H9 (cell line): ENCODE data around the gene DDX25. TPM values are rescaled to one million over a fixed set of nuclear protein-coding genes. Genes with fewer than 3 reads are reported as not detected.

Experiments used
- DNase-seq: peaks from one replicate; pipeline ENCODE4 v3.0.0-alpha.2; 2017
- H2AFZ ChIP-seq: one replicate; pipeline ENCODE4 v1.6.1; 2013; ENCODE audit warnings: mild to moderate bottlenecking, low read length, control low read depth, moderate library complexity
- H2AK5ac ChIP-seq: 2 replicates; pipeline ENCODE4 v1.6.1; 2013; ENCODE audit warnings: low read length, control low read depth, mixed read lengths; ENCODE audit not compliant: insufficient read length
- H2BK120ac ChIP-seq: one replicate; pipeline ENCODE4 v1.6.1; 2013; ENCODE audit warnings: low read depth, mild to moderate bottlenecking, low read length, control low read depth, inconsistent platforms; ENCODE audit not compliant: poor library complexity, severe bottlenecking
- H2BK12ac ChIP-seq: 2 replicates; pipeline ENCODE4 v1.6.1; 2013; ENCODE audit warnings: low read length, control low read depth, mixed read lengths, low read depth; ENCODE audit not compliant: insufficient read length
- H2BK15ac ChIP-seq: 2 replicates; pipeline ENCODE4 v1.6.1; 2013; ENCODE audit warnings: low read depth, low read length, control low read depth
- H2BK20ac ChIP-seq: one replicate; pipeline ENCODE4 v1.6.1; 2013; ENCODE audit warnings: low read depth, mild to moderate bottlenecking, low read length, control low read depth, inconsistent platforms; ENCODE audit not compliant: poor library complexity, severe bottlenecking
- H2BK5ac ChIP-seq: 2 replicates; pipeline ENCODE4 v1.6.1; 2013; ENCODE audit warnings: low read length, control low read depth, mixed read lengths; ENCODE audit not compliant: insufficient read length
- H3K14ac ChIP-seq: 2 replicates; pipeline ENCODE4 v1.6.1; 2013; ENCODE audit warnings: low read length, control low read depth; ENCODE audit not compliant: insufficient read depth
- H3K18ac ChIP-seq: 2 replicates; pipeline ENCODE4 v1.6.1; 2013; ENCODE audit warnings: low read depth, mild to moderate bottlenecking, mixed read lengths, low read length, control low read depth; ENCODE audit not compliant: insufficient read length
- H3K23ac ChIP-seq: 2 replicates; pipeline ENCODE4 v1.6.1; 2013; ENCODE audit warnings: low read length, control low read depth, mixed read lengths, low read depth; ENCODE audit not compliant: insufficient read length
- H3K23me2 ChIP-seq: 2 replicates; pipeline ENCODE4 v1.6.1; 2013; ENCODE audit warnings: low read depth, mild to moderate bottlenecking, mixed read lengths, low read length, control low read depth; ENCODE audit not compliant: insufficient read length, poor library complexity, severe bottlenecking
- H3K27ac ChIP-seq: 2 replicates; pipeline ENCODE4 v1.5.1; 2013; ENCODE audit warnings: low read length, control low read depth, mixed read lengths, low read depth; ENCODE audit not compliant: insufficient read length
- H3K27me3 ChIP-seq: 2 replicates; pipeline ENCODE4 v1.6.1; 2013; ENCODE audit warnings: low read length, control low read depth, inconsistent platforms; ENCODE audit not compliant: insufficient read depth
- H3K4ac ChIP-seq: 2 replicates; pipeline ENCODE4 v1.6.1; 2013; ENCODE audit warnings: low read depth, mild to moderate bottlenecking, control low read depth, inconsistent platforms, low read length, moderate library complexity
- H3K4me1 ChIP-seq: 2 replicates; pipeline ENCODE4 v1.6.1; 2013; ENCODE audit warnings: low read length, control low read depth, inconsistent platforms; ENCODE audit not compliant: insufficient read depth
- H3K4me2 ChIP-seq: 2 replicates; pipeline ENCODE4 v1.6.1; 2013; ENCODE audit warnings: low read length, control low read depth, mixed read lengths; ENCODE audit not compliant: insufficient read length, insufficient read depth
- H3K56ac ChIP-seq: 2 replicates; pipeline ENCODE4 v1.6.1; 2013; ENCODE audit warnings: low read depth, mild to moderate bottlenecking, mixed read lengths, low read length, control low read depth; ENCODE audit not compliant: insufficient read length
- H3K79me1 ChIP-seq: 2 replicates; pipeline ENCODE4 v1.6.1; 2013; ENCODE audit warnings: low read depth, mild to moderate bottlenecking, moderate library complexity, low read length, control low read depth, inconsistent platforms; ENCODE audit not compliant: insufficient read depth, poor library complexity, severe bottlenecking
- H3K79me2 ChIP-seq: 2 replicates; pipeline ENCODE4 v1.6.1; 2013; ENCODE audit warnings: low read length, control low read depth, inconsistent platforms; ENCODE audit not compliant: insufficient read depth
- H3K9ac ChIP-seq: 2 replicates; pipeline ENCODE4 v1.6.1; 2013; ENCODE audit warnings: low read length, control low read depth, mixed read lengths; ENCODE audit not compliant: insufficient read length; ENCODE audit errors: extremely low read depth
- H3K9me3 ChIP-seq: one replicate; pipeline ENCODE4 v1.6.1; 2013; ENCODE audit warnings: low read depth, low read length, inconsistent platforms; ENCODE audit not compliant: control insufficient read depth
- H3T11ph ChIP-seq: one replicate; pipeline ENCODE4 v1.6.1; 2013; ENCODE audit warnings: mild to moderate bottlenecking, low read length, control low read depth, inconsistent platforms
- H4K20me1 ChIP-seq: one replicate; pipeline ENCODE4 v1.6.1; 2013; ENCODE audit not compliant: control insufficient read depth, insufficient read length, insufficient read depth
- H4K5ac ChIP-seq: 2 replicates; pipeline ENCODE4 v1.6.1; 2013; ENCODE audit warnings: low read depth, mild to moderate bottlenecking, mixed read lengths, low read length, control low read depth; ENCODE audit not compliant: insufficient read length
- H4K8ac ChIP-seq: replicated peaks from 2 replicates; pipeline ENCODE4 v1.6.1; 2013; ENCODE audit warnings: low read length, control low read depth, mixed read lengths, low read depth; ENCODE audit not compliant: insufficient read length
- H4K91ac ChIP-seq: 2 replicates; pipeline ENCODE4 v1.6.1; 2013; ENCODE audit warnings: low read depth, mild to moderate bottlenecking, moderate library complexity, mixed read lengths, low read length, control low read depth; ENCODE audit not compliant: insufficient read length
- H3K27ac Mint-ChIP-seq, 3 experiments: 2 replicates in 2 of 3; 3 replicates in 1 of 3; pipeline ENCODE4 v1.8.0; 2020 to 2021; ENCODE audit warnings: mixed read lengths in 3 of 3, mild to moderate bottlenecking in 1 of 3, moderate library complexity in 1 of 3
- H3K27me3 Mint-ChIP-seq: 2 replicates; pipeline ENCODE4 v1.8.0; 2021; ENCODE audit warnings: low read depth, mild to moderate bottlenecking, moderate library complexity, mixed read lengths
- H3K36me3 Mint-ChIP-seq, 3 experiments: 2 replicates in 2 of 3; 3 replicates in 1 of 3; pipeline ENCODE4 v1.8.0; 2020 to 2021; ENCODE audit warnings: low read depth in 3 of 3, mixed read lengths in 3 of 3; ENCODE audit not compliant: insufficient read depth in 1 of 3
- H3K4me1 Mint-ChIP-seq, 2 experiments: 2 replicates each; pipeline ENCODE4 v1.8.0; 2020; ENCODE audit warnings: mixed read lengths in 2 of 2
- H3K4me3 Mint-ChIP-seq, 2 experiments: 2 replicates in 1 of 2; 3 replicates in 1 of 2; pipeline ENCODE4 v1.8.0; 2020 to 2021; ENCODE audit warnings: mild to moderate bottlenecking in 2 of 2, mixed read lengths in 2 of 2, moderate library complexity in 1 of 2
- H3K9me3 Mint-ChIP-seq, 2 experiments: 2 replicates in 1 of 2; 3 replicates in 1 of 2; pipeline ENCODE4 v1.8.0; 2020; ENCODE audit warnings: mild to moderate bottlenecking in 2 of 2, mixed read lengths in 2 of 2, moderate library complexity in 1 of 2
- CTCF ChIP-seq: fragments of 200-600 bp; sonication (generic); conservative IDR thresholded peaks from 3 replicates; pipeline ENCODE4 v1.8.0; 2021; ENCODE audit warnings: antibody characterized with exemption, mild to moderate bottlenecking
- WGBS: extraction: QIAGEN DNeasy Blood & Tissue Kit; methylation state at CpG from one replicate; pipeline ENCODE4 v1.1.7; 2013; ENCODE audit warnings: missing lambda C conversion rate, low lambda C conversion rate, mixed read lengths; ENCODE audit not compliant: insufficient read length; ENCODE audit errors: extremely low coverage; 5-methylcytosine and 5-hydroxymethylcytosine counted together
- total RNA-seq: library from RNA; stranded (reverse); gene quantifications from 2 replicates; pipeline ENCODE4 v1.2.1, GENCODE V29; 2021

The DDX25 gene
- total RNA-seq, 1 experiment from 2014 or later, result 6.9 TPM

GRCh38 chr11:125939081-125939521 is 34.8 kb downstream of the DDX25 start:
- WGBS, result no CpG with 5 or more reads among the region's 4 CpGs
- no peak overlapping the region for H4K5ac ChIP-seq
- no peak overlapping the region for H2BK120ac ChIP-seq
- H3K14ac ChIP-seq, result no peak overlapping the region
- H3K79me2 ChIP-seq, result no peaks in the 10 kb centered on the region
- no peaks in the 10 kb centered on the region for H4K20me1 ChIP-seq
- peaks cover 3% of the 10 kb centered on the region; the same call in 1 of the 2 replicates for H3K4me1 ChIP-seq
- no peaks in the 10 kb centered on the region for H3K9me3 Mint-ChIP-seq
- H3K4me2 ChIP-seq, result no peak overlapping the region
- H4K8ac ChIP-seq, result no peak overlapping the region
- no peak overlapping the region for H2AK5ac ChIP-seq
- H2BK20ac ChIP-seq, result no peak overlapping the region
- H3T11ph ChIP-seq, result no peak overlapping the region
- H3K4ac ChIP-seq, result no peak overlapping the region
- no peaks in the 10 kb centered on the region for H3K27me3 ChIP-seq
- TF ChIP-seq CTCF, result no peak
- peak; percentile 47 for DNase-seq
- H3K4me1 Mint-ChIP-seq, result peaks cover 20 to 21% of the 10 kb centered on the region in 2 experiments
- no peaks in the 10 kb centered on the region; a peak in 1 of 7 replicates for H3K36me3 Mint-ChIP-seq
- peak overlapping the region in 1 of 3 experiments; percentile 53; a peak in 1 of 7 replicates for H3K27ac Mint-ChIP-seq
- no peak overlapping the region for H3K9ac ChIP-seq
- no peak overlapping the region for H2BK5ac ChIP-seq
- H2AFZ ChIP-seq, result no peak overlapping the region
- H4K91ac ChIP-seq, result no peak overlapping the region
- no peak overlapping the region for H3K23ac ChIP-seq
- no peak overlapping the region for H3K56ac ChIP-seq
- no peak overlapping the region; a peak in 1 of 5 replicates for H3K4me3 Mint-ChIP-seq
- H3K23me2 ChIP-seq, result no peaks in the 10 kb centered on the region
- H3K79me1 ChIP-seq, result no peaks in the 10 kb centered on the region
- H2BK12ac ChIP-seq, result no peak overlapping the region
- H2BK15ac ChIP-seq, result no peak overlapping the region
- H3K9me3 ChIP-seq, result no peaks in the 10 kb centered on the region
- H3K18ac ChIP-seq, result no peak overlapping the region
- no peak overlapping the region for H3K27ac ChIP-seq
- H3K27me3 Mint-ChIP-seq, result no peaks in the 10 kb centered on the region
